CD4-positive, alpha-beta T cell treated with Interleukin-1 beta for 1 hour (primary cell): ENCODE measurements around the gene ANKRD55.
"Not testable (repeated sequence)": the region's sequence is repeated elsewhere in the genome, so short reads cannot be mapped to it uniquely, and the experiment has no call there.

ENCODE experiments used
- DNase-seq, 2 donors: peaks; one replicate each; pipeline ENCODE4 v3.0.0-alpha.2; 2020 to 2022

Gene ANKRD55

GRCh38 chr5:56100439-56101176 lies 132.5 kb downstream of the ANKRD55 start:
- DNase-seq, result no peak

GRCh38 chr5:56099346-56099745 lies 133.8 kb downstream of the ANKRD55 start:
- DNase-seq, result no peak

- DNase-seq, result no peak
Observed at GRCh38 chr5:56097055-56097454, 136.1 kb downstream of the ANKRD55 start.

- DNase-seq, result no peak
Observed at GRCh38 chr5:56095579-56096102, 137.5 kb downstream of the ANKRD55 start.

GRCh38 chr5:56094579-56095361 lies 138.4 kb downstream of the ANKRD55 start:
- no peak for DNase-seq

- DNase-seq, result no peak
Observed at GRCh38 chr5:56093970-56094369, 139.2 kb downstream of the ANKRD55 start.

GRCh38 chr5:56092115-56092514 lies 141.0 kb downstream of the ANKRD55 start:
- peak in 1 of 2 donors; percentile 9 for DNase-seq

GRCh38 chr5:56091664-56092063 lies 141.5 kb downstream of the ANKRD55 start:
- DNase-seq, result no peak

GRCh38 chr5:56090793-56091460 lies 142.2 kb downstream of the ANKRD55 start:
- no peak for DNase-seq

GRCh38 chr5:56088967-56089829 lies 143.9 kb downstream of the ANKRD55 start:
- no peak for DNase-seq

- DNase-seq, result no peak
Observed at GRCh38 chr5:56088431-56088949, 144.6 kb downstream of the ANKRD55 start.

- DNase-seq, result no peak
Observed at GRCh38 chr5:56085193-56085592, 147.9 kb downstream of the ANKRD55 start.

- DNase-seq, result no peak
Observed at GRCh38 chr5:56083286-56083854, 149.8 kb downstream of the ANKRD55 start.

GRCh38 chr5:56081053-56081642 lies 152.0 kb downstream of the ANKRD55 start:
- DNase-seq, result peak in 1 of 2 donors; percentile 17

GRCh38 chr5:56080375-56081052 lies 152.6 kb downstream of the ANKRD55 start:
- DNase-seq, result no peak

- not testable (repeated sequence) for DNase-seq
Observed at GRCh38 chr5:56079157-56079500, 154.0 kb downstream of the ANKRD55 start.

- no peak for DNase-seq
Observed at GRCh38 chr5:56078278-56079156, 154.6 kb downstream of the ANKRD55 start.

- DNase-seq, result no peak
Observed at GRCh38 chr5:56077796-56078233, 155.3 kb downstream of the ANKRD55 start.

GRCh38 chr5:56076486-56076885 lies 156.6 kb downstream of the ANKRD55 start:
- DNase-seq, result no peak

GRCh38 chr5:56075361-56075760 lies 157.8 kb downstream of the ANKRD55 start:
- DNase-seq, result no peak
